Large intestine (tissue), 3 donors: ENCODE measurements around the gene MEI1. TPM values are rescaled to one million over a fixed set of nuclear protein-coding genes. Genes with fewer than 3 reads are reported as not detected.

ENCODE experiments used
- DNase-seq, 2 donors: peaks; one replicate each; pipeline versions ENCODE4 v3.0.0 to v3.0.0-alpha.2; 2013
- H3K27ac ChIP-seq: one replicate; pipeline ENCODE4 v1.5.1; 2013; ENCODE audit warnings: low read length
- H3K27me3 ChIP-seq: 2 replicates; pipeline ENCODE4 v1.6.1; 2013; ENCODE audit warnings: low read length; ENCODE audit not compliant: control insufficient read depth, insufficient read depth
- H3K36me3 ChIP-seq: 2 replicates; pipeline ENCODE4 v1.6.1; 2013; ENCODE audit warnings: low read length; ENCODE audit not compliant: control insufficient read depth, insufficient read depth
- H3K4me1 ChIP-seq: one replicate; pipeline ENCODE4 v1.6.1; 2013; ENCODE audit warnings: low read length; ENCODE audit not compliant: control insufficient read depth, insufficient read depth
- H3K4me3 ChIP-seq: one replicate; pipeline ENCODE4 v1.5.1; 2013; ENCODE audit warnings: low read length
- H3K9me3 ChIP-seq: one replicate; pipeline ENCODE4 v1.6.1; 2013; ENCODE audit warnings: mild to moderate bottlenecking, low read depth, low read length, moderate library complexity; ENCODE audit not compliant: control insufficient read depth
- WGBS: methylation state at CpG from one replicate; pipeline ENCODE4 v1.1.5; 2013; ENCODE audit warnings: low lambda C conversion rate; ENCODE audit not compliant: insufficient coverage; 5-methylcytosine and 5-hydroxymethylcytosine counted together
- polyA plus RNA-seq: library from polyadenylated mRNA; unstranded; fragments of 120-200 nt; gene quantifications from one replicate; pipeline ENCODE4 v1.2.1, GENCODE V29; 2013

The MEI1 gene
- polyA plus RNA-seq, 1 donor = 4.4 TPM

DNA sequence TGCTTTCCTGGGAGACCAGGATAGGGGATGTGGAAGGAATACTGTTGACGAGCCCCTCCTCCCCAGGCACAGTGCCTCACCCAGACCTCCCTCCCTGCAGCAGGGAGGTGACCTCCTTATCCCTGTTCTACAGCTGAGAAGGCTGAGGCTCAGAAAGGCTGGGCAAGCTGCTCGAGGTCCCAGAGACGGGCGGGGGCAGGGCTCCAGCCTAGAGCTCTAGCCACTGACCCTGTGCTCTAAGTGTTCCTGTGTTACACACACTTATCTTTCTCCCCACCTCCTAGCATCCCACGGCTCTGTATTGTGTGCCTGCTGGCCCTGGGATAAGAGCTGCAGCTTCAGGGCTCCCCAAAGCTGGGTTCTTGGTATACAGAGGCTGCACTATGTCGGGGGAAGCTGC is 109.1 kb downstream of the MEI1 start:
- no CpG with 5 or more reads among the region's 6 CpGs for WGBS
- no peaks in the 10 kb centered on the region for H3K9me3 ChIP-seq
- H3K4me3 ChIP-seq = no peak overlapping the region
- peaks cover 25% of the 10 kb centered on the region for H3K36me3 ChIP-seq
- DNase-seq = no peak
- H3K4me1 ChIP-seq = no peaks in the 10 kb centered on the region
- no peaks in the 10 kb centered on the region for H3K27me3 ChIP-seq
- H3K27ac ChIP-seq = no peak overlapping the region

DNA sequence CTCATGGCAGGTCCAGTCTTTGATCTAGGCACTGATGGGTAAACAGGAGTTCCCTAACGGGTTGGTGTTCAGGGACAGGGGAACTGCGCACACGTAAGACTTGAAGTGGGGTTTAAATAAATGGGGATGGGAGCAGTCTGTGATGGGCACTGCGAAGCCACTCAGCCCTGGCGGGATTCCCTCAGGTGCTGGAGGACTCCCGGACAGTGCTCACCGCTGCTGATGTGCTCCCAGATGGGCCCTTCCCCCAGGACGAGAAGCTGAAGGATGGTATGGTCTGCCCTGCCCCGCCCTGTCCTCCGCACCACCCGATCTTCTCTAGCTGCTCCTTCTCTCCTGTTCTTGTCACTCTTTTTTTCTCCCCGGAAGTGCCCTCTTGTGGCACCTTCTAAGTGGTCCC is 110.7 kb downstream of the MEI1 start:
- H3K9me3 ChIP-seq = no peaks in the 10 kb centered on the region
- H3K4me1 ChIP-seq = no peaks in the 10 kb centered on the region
- no peak overlapping the region for H3K4me3 ChIP-seq
- 100% methylated on average over 1 of the region's 12 CpGs for WGBS
- no peak overlapping the region for H3K27ac ChIP-seq
- H3K36me3 ChIP-seq = peaks cover 32% of the 10 kb centered on the region
- H3K27me3 ChIP-seq = no peaks in the 10 kb centered on the region
- no peak for DNase-seq

DNA sequence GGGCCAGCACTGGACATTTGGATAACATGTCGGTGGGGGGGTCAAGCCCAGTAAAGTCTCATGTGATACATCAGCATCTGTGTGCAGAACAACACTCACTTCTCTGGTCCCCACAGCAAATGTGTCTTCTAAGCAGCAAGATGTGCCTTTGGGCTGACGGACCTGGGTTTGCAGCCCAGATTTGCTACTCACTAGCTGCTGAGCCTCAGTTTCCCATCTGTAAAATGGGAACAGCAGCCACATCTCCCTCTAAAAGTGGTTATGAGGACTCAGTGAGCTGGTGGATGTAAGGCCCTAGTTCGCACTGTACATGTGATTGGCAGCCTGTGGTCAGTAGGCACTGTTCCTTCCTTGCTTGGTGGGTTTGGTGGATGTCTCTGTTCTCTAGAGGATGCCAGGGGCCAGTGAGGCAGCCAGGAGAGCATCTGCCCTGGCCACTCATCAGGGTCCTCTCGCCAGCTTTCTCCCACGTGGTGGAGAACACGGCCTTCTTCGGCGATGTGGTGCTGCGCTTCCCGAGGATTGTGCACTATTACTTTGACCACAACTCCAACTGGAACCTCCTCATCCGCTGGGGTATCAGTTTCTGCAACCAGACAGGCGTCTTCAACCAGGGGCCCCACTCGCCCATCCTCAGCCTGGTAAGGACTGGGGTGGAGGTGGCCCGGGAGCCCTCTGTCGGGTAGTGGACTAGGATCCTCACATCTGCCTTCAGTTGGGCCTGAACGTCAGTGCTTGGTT is 113.7 kb downstream of the MEI1 start:
- Histone ChIP-seq H3K4me3 (no peak overlapping the region), H3K36me3 (peaks cover 39% of the 10 kb centered on the region), H3K27me3 (no peaks in the 10 kb centered on the region), H3K4me1 (no peaks in the 10 kb centered on the region), H3K27ac (no peak overlapping the region), H3K9me3 (no peaks in the 10 kb centered on the region)
- WGBS = no CpG with 5 or more reads among the region's 16 CpGs
- DNase-seq = no peak

DNA sequence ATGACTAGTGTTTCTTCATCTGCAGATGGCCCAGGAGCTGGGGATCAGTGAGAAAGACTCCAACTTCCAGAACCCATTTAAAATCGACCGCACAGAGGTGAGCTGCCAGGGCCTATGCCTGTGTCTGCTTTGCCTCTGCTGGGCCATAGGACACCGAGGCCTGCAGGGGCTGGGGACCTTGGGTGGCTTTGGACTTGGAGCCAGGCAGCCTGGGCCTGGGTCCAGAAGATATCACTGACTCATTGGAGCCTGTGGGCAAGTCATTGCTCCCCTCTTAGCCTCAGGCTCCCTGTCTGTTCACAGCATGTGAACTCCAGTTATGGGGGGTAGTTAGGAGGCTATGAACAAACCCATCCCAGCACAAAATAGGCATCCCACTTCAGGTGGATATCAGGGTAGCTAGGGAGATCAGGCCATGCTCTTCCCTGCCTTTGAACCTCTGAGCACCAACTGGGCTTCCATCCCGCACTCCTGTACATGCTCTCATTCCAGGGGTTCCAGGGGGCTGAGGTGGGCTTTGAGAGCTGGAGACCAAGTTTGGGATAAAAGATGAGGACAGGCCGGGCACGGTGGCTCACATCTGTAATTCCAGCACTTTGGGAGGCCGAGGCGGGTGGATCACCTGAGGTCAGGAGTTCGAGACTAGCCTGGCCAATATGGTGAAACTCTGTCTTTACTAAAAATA is 114.6 kb downstream of the MEI1 start:
- Histone ChIP-seq H3K27ac (no peak overlapping the region), H3K9me3 (no peaks in the 10 kb centered on the region), H3K27me3 (no peaks in the 10 kb centered on the region), H3K4me3 (no peak overlapping the region), H3K4me1 (no peaks in the 10 kb centered on the region), H3K36me3 (peaks cover 38% of the 10 kb centered on the region)
- DNase-seq = no peak
- no CpG with 5 or more reads among the region's 9 CpGs for WGBS

DNA sequence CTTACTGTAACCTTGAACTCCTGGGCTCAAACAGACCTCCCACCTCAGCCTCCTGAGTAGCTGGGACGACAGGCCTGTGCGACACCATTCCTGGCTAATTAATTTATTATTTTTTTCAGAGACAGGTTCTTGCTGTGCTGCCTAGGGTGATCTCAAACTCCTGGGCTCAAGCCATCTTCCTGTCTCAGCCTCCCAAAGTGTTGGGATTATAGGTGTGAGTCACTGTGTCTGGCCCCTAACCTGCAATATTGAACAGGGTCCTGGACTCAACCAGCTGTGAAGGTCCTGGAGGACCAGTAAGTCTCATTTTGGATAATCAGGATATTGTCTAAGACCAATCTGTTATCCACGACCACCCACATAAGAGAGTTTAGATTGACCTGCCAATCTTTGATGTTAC is 116.4 kb downstream of the MEI1 start:
- Histone ChIP-seq H3K27me3 (no peaks in the 10 kb centered on the region), H3K4me1 (no peaks in the 10 kb centered on the region), H3K4me3 (no peak overlapping the region), H3K36me3 (peaks cover 32% of the 10 kb centered on the region), H3K27ac (no peak overlapping the region), H3K9me3 (no peaks in the 10 kb centered on the region)
- no peak for DNase-seq
- no CpG with 5 or more reads among the region's 3 CpGs for WGBS

DNA sequence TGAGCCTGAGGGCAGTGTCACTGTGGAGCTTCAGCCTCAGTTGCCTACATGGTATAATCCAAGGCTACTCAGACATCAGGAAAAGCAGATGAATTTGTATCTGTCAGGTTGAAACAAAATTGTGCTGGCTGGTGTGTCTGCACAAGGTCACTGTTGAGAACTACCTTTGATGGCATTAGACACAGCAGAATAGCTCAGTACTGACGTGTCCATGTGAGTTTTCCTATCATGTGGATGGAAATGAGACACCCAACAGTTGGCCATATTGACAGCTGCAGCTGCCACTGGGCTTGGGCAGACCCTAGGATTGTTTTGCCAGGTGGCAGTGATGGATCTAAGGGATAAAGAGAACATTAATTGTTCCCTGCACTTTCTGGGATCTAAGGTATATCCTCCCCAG is 116.9 kb downstream of the MEI1 start:
- Histone ChIP-seq H3K4me3 (no peak overlapping the region), H3K27me3 (no peaks in the 10 kb centered on the region), H3K9me3 (no peaks in the 10 kb centered on the region), H3K4me1 (no peaks in the 10 kb centered on the region), H3K36me3 (peaks cover 28% of the 10 kb centered on the region), H3K27ac (no peak overlapping the region)
- no CpG with 5 or more reads among the region's 1 CpG for WGBS
- no peak for DNase-seq

DNA sequence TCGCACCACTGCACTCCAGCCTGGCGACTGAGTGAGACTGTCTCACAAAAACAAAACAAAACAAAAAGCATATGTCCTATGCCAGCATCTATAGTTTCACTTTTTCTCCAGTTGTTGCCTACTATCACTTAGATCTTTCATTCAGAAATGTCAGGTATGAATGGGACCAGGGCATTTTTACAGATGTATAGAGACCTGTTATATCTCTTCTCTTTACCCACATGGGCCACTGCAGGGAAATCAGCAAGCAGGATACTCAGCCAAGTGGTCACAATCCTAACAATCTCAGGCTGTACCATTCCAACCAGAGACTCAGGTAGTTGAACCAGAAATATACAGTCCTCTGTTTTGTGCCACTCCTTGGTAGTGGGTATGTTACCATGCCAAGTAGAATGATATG is 117.6 kb downstream of the MEI1 start:
- no peak for DNase-seq
- H3K4me1 ChIP-seq = no peaks in the 10 kb centered on the region
- H3K9me3 ChIP-seq = no peaks in the 10 kb centered on the region
- H3K27me3 ChIP-seq = no peaks in the 10 kb centered on the region
- no CpG with 5 or more reads among the region's 2 CpGs for WGBS
- H3K36me3 ChIP-seq = peaks cover 26% of the 10 kb centered on the region
- no peak overlapping the region for H3K27ac ChIP-seq
- no peak overlapping the region for H3K4me3 ChIP-seq

DNA sequence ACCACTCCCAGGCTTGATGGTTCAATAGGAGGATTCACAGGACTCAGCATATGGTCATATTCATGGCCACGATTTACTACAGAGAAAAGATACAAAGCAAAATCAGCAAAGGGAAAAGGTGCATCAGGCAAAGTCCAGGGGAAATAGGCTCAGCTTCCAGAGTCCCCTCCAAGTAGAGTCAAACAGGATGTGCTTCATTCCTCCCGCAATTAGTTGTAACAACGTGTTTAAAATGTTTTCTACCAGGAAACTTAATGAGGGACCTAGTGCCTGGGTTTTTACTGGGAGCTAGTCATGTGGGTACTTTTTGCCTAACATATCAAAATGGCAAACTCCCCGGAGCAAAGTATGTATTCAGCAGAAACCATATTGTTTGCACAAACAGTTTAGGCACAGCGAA is 118.7 kb downstream of the MEI1 start:
- Histone ChIP-seq H3K27me3 (no peaks in the 10 kb centered on the region), H3K9me3 (no peaks in the 10 kb centered on the region), H3K36me3 (peaks cover 22% of the 10 kb centered on the region), H3K4me1 (no peaks in the 10 kb centered on the region), H3K4me3 (no peak overlapping the region), H3K27ac (no peak overlapping the region)
- no CpG with 5 or more reads among the region's 5 CpGs for WGBS
- DNase-seq = no peak

DNA sequence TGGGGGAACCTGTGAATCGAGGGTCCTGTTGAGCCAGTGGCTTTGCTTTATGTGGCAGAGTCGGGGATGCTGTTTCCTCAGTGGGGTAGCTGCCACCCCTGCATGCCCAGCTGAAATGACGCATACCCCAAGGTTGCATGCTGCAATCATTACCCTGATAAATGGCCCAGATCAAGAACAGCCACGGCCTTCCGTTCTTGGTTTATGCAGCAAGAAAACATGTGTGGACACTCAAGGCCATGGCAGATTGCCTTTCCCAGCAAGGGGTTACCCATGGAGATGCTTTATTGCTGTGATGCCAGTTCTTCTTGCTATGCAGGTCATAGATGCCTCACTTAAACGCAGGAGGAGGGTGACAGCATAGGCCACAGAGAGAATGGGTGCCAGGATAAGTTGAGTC is 119.3 kb downstream of the MEI1 start:
- H3K9me3 ChIP-seq = no peaks in the 10 kb centered on the region
- H3K4me3 ChIP-seq = no peak overlapping the region
- H3K27me3 ChIP-seq = no peaks in the 10 kb centered on the region
- peaks cover 19% of the 10 kb centered on the region for H3K36me3 ChIP-seq
- WGBS = no CpG with 5 or more reads among the region's 6 CpGs
- H3K27ac ChIP-seq = no peak overlapping the region
- no peaks in the 10 kb centered on the region for H3K4me1 ChIP-seq
- no peak for DNase-seq

DNA sequence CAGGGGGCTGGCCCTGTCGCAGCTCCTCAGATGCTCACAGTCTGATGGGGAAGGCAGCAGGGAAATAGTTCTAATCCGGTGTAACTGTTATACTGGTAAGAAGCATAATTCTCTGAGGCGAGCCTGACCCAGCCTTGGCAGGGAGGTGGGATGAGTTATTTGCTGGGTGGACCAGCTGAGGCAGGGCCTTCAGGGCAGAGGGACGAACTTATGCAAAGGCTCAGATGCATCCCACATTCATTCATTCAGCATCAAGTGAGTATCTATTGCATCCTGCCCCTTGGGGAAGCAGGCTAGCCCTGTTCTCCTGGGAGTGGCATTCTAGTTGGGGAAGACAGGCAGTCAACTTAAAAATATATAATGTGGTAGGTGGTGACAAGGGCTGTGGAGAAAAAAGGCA is 120.0 kb downstream of the MEI1 start:
- no CpG with 5 or more reads among the region's 4 CpGs for WGBS
- Histone ChIP-seq H3K4me3 (no peak overlapping the region), H3K27ac (no peak overlapping the region), H3K9me3 (no peaks in the 10 kb centered on the region), H3K36me3 (peaks cover 19% of the 10 kb centered on the region), H3K4me1 (no peaks in the 10 kb centered on the region), H3K27me3 (no peaks in the 10 kb centered on the region)
- no peak for DNase-seq

DNA sequence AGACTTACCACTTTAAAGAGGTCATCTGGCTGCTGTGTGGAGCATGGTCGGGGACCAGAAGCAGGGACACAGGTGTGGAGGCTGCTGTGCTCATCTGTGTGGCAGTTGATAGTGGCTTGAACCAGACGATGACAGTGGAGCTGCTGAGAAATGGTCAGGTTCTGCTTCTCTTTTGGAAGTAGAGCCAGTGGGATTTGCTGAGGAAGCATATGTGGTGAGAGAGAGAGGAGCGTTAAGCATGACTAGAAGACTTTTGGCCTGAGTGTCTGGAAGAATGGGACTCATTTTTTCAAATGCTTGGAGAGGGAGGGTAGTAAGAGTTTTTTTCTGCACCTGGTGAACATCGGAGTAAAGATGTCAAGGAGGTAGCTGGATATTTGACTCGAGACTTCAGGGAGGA is 121.1 kb downstream of the MEI1 start:
- WGBS = 100% methylated on average over 1 of the region's 5 CpGs
- DNase-seq = no peak
- peaks cover 22% of the 10 kb centered on the region for H3K36me3 ChIP-seq
- H3K27me3 ChIP-seq = no peaks in the 10 kb centered on the region
- H3K4me3 ChIP-seq = no peak overlapping the region
- no peaks in the 10 kb centered on the region for H3K9me3 ChIP-seq
- no peak overlapping the region for H3K27ac ChIP-seq
- no peaks in the 10 kb centered on the region for H3K4me1 ChIP-seq
